OCI-LY1 (cell line): Measurements from ENCODE around the gene TAF3.

Experiments used
- EZH2 ChIP-seq: fragments of 200-600 bp; sonication (generic), shearing (Covaris generic); IDR thresholded peaks from 2 replicates; pipeline ENCODE4 v1.8.0; 2017; ENCODE audit warnings: borderline replicate concordance, mixed run types, mild to moderate bottlenecking, antibody characterized with exemption, low read length, moderate library complexity, mixed read lengths
- TF ChIP-seq, protein P1 (sequence below): fragments of 200-600 bp; sonication (generic), shearing (Covaris generic); IDR thresholded peaks from 2 replicates; pipeline ENCODE4 v1.5.1; 2017; ENCODE audit warnings: mild to moderate bottlenecking, antibody characterized with exemption, low read length, moderate library complexity, mixed read lengths

DNA sequence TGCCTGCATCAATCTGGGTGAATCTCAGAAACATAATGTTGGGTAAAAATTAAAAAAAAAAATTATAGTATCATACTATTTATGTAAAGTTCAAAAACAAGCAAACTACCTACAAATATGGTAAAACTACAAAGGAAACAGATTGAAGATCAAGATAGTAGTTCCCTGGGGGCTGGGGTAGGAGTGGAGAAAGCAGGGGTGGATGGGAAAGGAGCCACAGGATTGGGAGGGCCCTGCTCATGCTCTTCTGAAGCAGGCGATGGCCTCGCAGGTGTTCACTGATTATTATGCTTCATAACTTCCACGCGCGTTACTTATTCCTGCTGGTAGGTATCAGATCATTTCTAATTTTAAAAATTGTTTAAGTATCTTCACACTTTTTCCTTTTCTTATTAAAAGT lies 140.1 kb downstream of the TAF3 start:
- TF ChIP-seq, protein P1, sequence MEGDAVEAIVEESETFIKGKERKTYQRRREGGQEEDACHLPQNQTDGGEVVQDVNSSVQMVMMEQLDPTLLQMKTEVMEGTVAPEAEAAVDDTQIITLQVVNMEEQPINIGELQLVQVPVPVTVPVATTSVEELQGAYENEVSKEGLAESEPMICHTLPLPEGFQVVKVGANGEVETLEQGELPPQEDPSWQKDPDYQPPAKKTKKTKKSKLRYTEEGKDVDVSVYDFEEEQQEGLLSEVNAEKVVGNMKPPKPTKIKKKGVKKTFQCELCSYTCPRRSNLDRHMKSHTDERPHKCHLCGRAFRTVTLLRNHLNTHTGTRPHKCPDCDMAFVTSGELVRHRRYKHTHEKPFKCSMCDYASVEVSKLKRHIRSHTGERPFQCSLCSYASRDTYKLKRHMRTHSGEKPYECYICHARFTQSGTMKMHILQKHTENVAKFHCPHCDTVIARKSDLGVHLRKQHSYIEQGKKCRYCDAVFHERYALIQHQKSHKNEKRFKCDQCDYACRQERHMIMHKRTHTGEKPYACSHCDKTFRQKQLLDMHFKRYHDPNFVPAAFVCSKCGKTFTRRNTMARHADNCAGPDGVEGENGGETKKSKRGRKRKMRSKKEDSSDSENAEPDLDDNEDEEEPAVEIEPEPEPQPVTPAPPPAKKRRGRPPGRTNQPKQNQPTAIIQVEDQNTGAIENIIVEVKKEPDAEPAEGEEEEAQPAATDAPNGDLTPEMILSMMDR = no peak
- no peak for TF ChIP-seq EZH2
